H1 (cell line): Measurements from ENCODE around the gene PAQR4. TPM values are rescaled to one million over a fixed set of nuclear protein-coding genes. Genes with fewer than 3 reads are reported as not detected.

ENCODE experiments used
- ASH2L ChIP-seq: fragments of 200-600, 300-600 bp; sonication (generic); IDR thresholded peaks from one replicate; pipeline ENCODE4 v1.7.1; 2017; ENCODE audit warnings: low read length
- BACH1 ChIP-seq: IDR thresholded peaks from 2 replicates; pipeline ENCODE4 v1.6.1; 2012; ENCODE audit warnings: low read length, improper control_type of control experiment
- CBX8 ChIP-seq: fragments of 300-800, 300-1000 bp; sonication (generic); IDR thresholded peaks from 2 replicates; pipeline ENCODE4 v1.7.1; 2016; ENCODE audit warnings: low read depth, low read length, borderline replicate concordance
- CREB1 ChIP-seq: IDR thresholded peaks from 2 replicates; pipeline ENCODE4 v1.6.1; 2012; ENCODE audit warnings: inconsistent platforms
- CTBP2 ChIP-seq: IDR thresholded peaks from 2 replicates; pipeline ENCODE4 v1.7.0; 2011; ENCODE audit warnings: borderline replicate concordance, mild to moderate bottlenecking, moderate library complexity, mixed read lengths, low read length; ENCODE audit not compliant: insufficient read depth, insufficient read length
- E2F6 ChIP-seq: IDR thresholded peaks from 2 replicates; pipeline ENCODE4 v1.6.1; 2012; ENCODE audit warnings: inconsistent platforms
- GTF2F1 ChIP-seq: IDR thresholded peaks from 2 replicates; pipeline ENCODE4 v1.6.1; 2012; ENCODE audit warnings: low read depth, low read length, improper control_type of control experiment, borderline replicate concordance
- HDAC2 ChIP-seq, 2 experiments: fragments of 300-600 bp in 1 of 2; sonication (generic) in 1 of 2; IDR thresholded peaks; 2 replicates each; pipeline ENCODE4 v1.6.1; 2011 to 2012; ENCODE audit warnings: low read depth in 2 of 2, low read length in 2 of 2, mild to moderate bottlenecking in 2 of 2, moderate library complexity in 2 of 2, borderline replicate concordance in 1 of 2, inconsistent platforms in 1 of 2
- KDM1A ChIP-seq: fragments of 200-600, 300-600 bp; sonication (generic); IDR thresholded peaks from 2 replicates; pipeline ENCODE4 v1.7.1; 2016; ENCODE audit warnings: mild to moderate bottlenecking, low read length, borderline replicate concordance
- KDM4A ChIP-seq: IDR thresholded peaks from one replicate; pipeline ENCODE4 v1.7.1; 2012; ENCODE audit warnings: low read depth, mild to moderate bottlenecking, moderate library complexity, low read length, inconsistent platforms; ENCODE audit not compliant: severe bottlenecking
- MAFK ChIP-seq: IDR thresholded peaks from 2 replicates; pipeline ENCODE4 v1.6.1; 2012; ENCODE audit warnings: low read depth, mild to moderate bottlenecking, improper control_type of control experiment, low read length
- RAD21 ChIP-seq, 2 experiments: IDR thresholded peaks in 1 of 2; conservative IDR thresholded peaks in 1 of 2; 2 replicates each; pipeline ENCODE4 v1.6.1; 2011; ENCODE audit warnings: low read depth in 2 of 2, low read length in 2 of 2, improper control_type of control experiment in 1 of 2, inconsistent platforms in 1 of 2, mild to moderate bottlenecking in 1 of 2, moderate library complexity in 1 of 2
- SIN3A ChIP-seq, 2 experiments: IDR thresholded peaks in 1 of 2; conservative IDR thresholded peaks in 1 of 2; 2 replicates each; pipeline ENCODE4 v1.6.1; 2011 to 2012; ENCODE audit warnings: low read length in 2 of 2, improper control_type of control experiment in 1 of 2, low read depth in 1 of 2, mild to moderate bottlenecking in 1 of 2
- SIX5 ChIP-seq: IDR thresholded peaks from 2 replicates; pipeline ENCODE4 v1.6.1; 2011; ENCODE audit warnings: mild to moderate bottlenecking, low read depth, low read length
- SP4 ChIP-seq: IDR thresholded peaks from 2 replicates; pipeline ENCODE4 v1.6.1; 2012; ENCODE audit warnings: low read length, inconsistent platforms
- SRF ChIP-seq: IDR thresholded peaks from 2 replicates; pipeline ENCODE4 v1.6.1; 2011; ENCODE audit warnings: mild to moderate bottlenecking, low read depth, low read length, moderate library complexity
- SUZ12 ChIP-seq: fragments of 200-600 bp; sonication (generic); IDR thresholded peaks from 2 replicates; pipeline ENCODE4 v1.6.1; 2012; ENCODE audit warnings: mild to moderate bottlenecking, inconsistent platforms, low read length, moderate library complexity, mixed read lengths
- TAF1 ChIP-seq: IDR thresholded peaks from 2 replicates; pipeline ENCODE4 v1.6.1; 2011; ENCODE audit warnings: mild to moderate bottlenecking, low read depth, low read length
- polyA plus RNA-seq, 7 experiments: library from polyadenylated mRNA; depleted of rRNA in 3 of 7; stranded (reverse) in 5 of 7; unstranded in 2 of 7; fragments of >200 nt in 5 of 7; fragments of 200-250 nt in 2 of 7; gene quantifications; 1 replicate in 5 of 7; 2 replicates in 1 of 7; 4 replicates in 1 of 7; pipeline versions ENCODE4 v1.2.1 to v1.2.3, GENCODE V29; 2011 to 2013; ENCODE audit warnings: missing spikeins in 2 of 7, mixed read lengths in 2 of 7
- total RNA-seq: library from RNA; stranded (reverse); fragmentation: NEBNext Ultra II Directional; extraction: Animal tissue kit (Norgen Biotek cat#: 25700); gene quantifications from 2 replicates; pipeline ENCODE4 v1.2.1, GENCODE V29; 2021
- TF ChIP-seq, protein P1 (sequence below): IDR thresholded peaks from 2 replicates; pipeline ENCODE4 v1.6.1; 2012; ENCODE audit warnings: inconsistent platforms

The PAQR4 gene
- total and polyA plus RNA-seq, 2 of the 8 experiments (the other 6 are each of a cell fraction or from before 2014, with no cell fraction given), result 28.2 to 34.6 TPM

DNA sequence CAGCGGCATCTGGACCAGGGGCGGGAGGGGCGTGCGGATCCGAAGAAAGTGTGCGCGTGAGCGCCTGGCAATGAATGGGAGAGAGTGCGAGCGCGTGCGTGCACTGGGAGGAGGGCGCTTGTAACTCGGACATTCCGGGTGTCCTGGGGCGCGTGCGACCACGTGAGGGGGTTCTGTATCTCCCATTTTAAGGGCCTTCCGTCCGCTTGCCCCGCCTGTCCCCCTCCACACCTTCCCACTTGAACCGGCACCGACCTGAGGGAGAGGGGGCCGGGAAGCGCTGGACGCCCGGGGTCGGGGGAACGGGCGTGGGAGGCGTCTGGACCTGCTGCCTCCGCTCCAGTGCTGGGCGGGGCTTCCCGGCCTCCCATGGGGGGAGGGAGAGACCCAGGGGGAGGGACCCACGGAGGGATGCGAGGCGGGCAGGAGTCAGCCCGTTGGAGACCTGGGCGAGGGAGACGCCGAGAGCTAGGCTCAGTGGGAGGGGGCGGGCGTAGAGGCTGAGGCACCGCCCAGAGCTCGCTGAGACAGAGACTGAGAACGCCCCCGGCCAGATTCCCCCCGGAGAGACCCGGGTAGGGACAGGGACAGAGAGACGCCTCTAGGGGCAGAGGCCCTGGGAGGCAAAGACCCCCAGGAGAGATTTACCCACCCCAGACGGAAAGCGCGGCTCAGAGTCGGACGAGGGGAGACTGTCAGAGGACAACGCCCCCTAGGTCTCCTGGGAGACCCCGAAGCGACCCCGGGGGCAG is 5.2 kb upstream of the PAQR4 start, which contains the start of gene KREMEN2 (continued):
- TF ChIP-seq SP4 (no peak), MAFK (no peak), ASH2L (peak; percentile 63), SRF (no peak), SIN3A (conservative IDR thresholded peaks at IDR 0.05 in 1 of 2, IDR thresholded peaks at IDR 0.05 in 1 of 2; ENCODE audit: low read depth in 1 of 2, low read length in 2 of 2) (0 out of 4 replicates have a peak, but pooled peaks have one; percentile 9 to 18), CTBP2 (no peak), SUZ12 (0 out of 2 replicates have a peak, but pooled peaks have one; percentile 34), HDAC2 (IDR thresholded peaks at IDR 0.05; ENCODE audit: borderline replicate concordance in 1 of 2, low read depth in 2 of 2, low read length in 2 of 2) (peak in 1 of 2 experiments; percentile 17; a peak in 2 of 4 replicates), CBX8 (no peak), TAF1 (peak; percentile 34; the same call in 1 of the 2 replicates), GTF2F1 (no peak), KDM4A (no peak), RAD21 (IDR thresholded peaks at IDR 0.05 in 1 of 2, conservative IDR thresholded peaks at IDR 0.05 in 1 of 2; ENCODE audit: low read depth in 2 of 2, low read length in 2 of 2) (no peak), SIX5 (no peak), KDM1A (no peak), BACH1 (0 out of 2 replicates have a peak, but pooled peaks have one; percentile 15), CREB1 (no peak), E2F6 (peak; percentile 59; the same call in 1 of the 2 replicates)
- TF ChIP-seq, protein P1, sequence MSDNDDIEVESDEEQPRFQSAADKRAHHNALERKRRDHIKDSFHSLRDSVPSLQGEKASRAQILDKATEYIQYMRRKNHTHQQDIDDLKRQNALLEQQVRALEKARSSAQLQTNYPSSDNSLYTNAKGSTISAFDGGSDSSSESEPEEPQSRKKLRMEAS, result peak; percentile 85
- TF ChIP-seq, all 59 proteins: peak for 12
